ENCODE measurements around the gene PLCG1. TPM values are rescaled to one million over a fixed set of nuclear protein-coding genes. Genes with fewer than 3 reads are reported as not detected.

Gene PLCG1
- total and polyA plus RNA-seq, 12 donors, result 32.9 to 139 (median 76.9) TPM

DNA sequence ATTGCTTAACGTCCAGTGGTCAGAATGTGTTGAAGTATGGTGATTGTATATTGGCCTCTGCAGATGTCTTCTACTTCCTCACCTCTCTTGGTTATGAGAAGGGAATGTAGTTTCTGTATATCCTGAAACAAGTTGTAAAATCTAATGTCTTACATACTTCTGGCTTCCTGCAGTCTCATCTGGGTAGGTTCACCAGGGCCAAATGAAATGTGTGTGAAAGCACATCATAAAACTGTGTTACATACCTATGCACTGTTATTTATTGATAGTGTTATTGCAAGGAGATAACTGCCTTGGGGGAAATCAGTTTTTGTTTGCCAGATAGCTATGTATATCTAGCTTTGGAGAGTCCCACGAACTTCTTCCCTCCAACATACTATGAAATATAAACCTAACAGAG lies 35.7 kb upstream of the PLCG1 start:
- peaks cover 0 to 9% of the 10 kb centered on the region in 2 donors for H3K4me1 ChIP-seq (replicated peaks in 1 of 2)
- H3K4me3 ChIP-seq, result no peak overlapping the region
- no peak overlapping the region for H3K27ac ChIP-seq
- H3K36me3 ChIP-seq (replicated peaks in 1 of 2), result peaks cover 0 to 77% of the 10 kb centered on the region in 2 donors
- H3K27me3 ChIP-seq, result no peaks in the 10 kb centered on the region
- no peaks in the 10 kb centered on the region for H3K9me3 ChIP-seq (replicated peaks in 1 of 3)
- no peak for DNase-seq
- intact Hi-C loops (cut with DNase I), result no loop called here
- TF ChIP-seq, protein P1, sequence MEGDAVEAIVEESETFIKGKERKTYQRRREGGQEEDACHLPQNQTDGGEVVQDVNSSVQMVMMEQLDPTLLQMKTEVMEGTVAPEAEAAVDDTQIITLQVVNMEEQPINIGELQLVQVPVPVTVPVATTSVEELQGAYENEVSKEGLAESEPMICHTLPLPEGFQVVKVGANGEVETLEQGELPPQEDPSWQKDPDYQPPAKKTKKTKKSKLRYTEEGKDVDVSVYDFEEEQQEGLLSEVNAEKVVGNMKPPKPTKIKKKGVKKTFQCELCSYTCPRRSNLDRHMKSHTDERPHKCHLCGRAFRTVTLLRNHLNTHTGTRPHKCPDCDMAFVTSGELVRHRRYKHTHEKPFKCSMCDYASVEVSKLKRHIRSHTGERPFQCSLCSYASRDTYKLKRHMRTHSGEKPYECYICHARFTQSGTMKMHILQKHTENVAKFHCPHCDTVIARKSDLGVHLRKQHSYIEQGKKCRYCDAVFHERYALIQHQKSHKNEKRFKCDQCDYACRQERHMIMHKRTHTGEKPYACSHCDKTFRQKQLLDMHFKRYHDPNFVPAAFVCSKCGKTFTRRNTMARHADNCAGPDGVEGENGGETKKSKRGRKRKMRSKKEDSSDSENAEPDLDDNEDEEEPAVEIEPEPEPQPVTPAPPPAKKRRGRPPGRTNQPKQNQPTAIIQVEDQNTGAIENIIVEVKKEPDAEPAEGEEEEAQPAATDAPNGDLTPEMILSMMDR (IDR thresholded peaks at IDR 0.05), result no peak
- TF ChIP-seq POLR2A (IDR thresholded peaks at IDR 0.05), result no peak
- 87 to 98% (median 92%) methylated on average over 2 of the region's 2 CpGs for WGBS, 4 donors

DNA sequence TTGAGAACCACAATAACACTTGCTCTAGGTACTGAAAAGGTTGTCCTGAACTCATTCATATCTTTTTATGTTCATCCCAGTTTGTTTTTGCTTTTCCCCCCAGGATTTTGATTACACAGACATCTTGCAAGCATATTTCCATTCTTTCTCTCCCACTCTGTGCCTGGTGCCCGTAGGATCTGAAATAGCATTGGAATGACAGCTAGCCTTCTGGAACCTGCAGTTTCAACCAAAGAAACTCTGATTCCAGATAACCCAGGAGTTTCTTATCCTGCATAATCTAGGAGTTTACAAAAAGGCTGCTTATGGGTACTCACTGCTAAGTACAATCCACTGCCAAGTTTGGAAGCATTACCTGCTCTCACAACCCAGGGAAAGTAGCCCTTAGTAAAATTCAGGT lies 28.8 kb upstream of the PLCG1 start:
- TF ChIP-seq, protein P1 (IDR thresholded peaks at IDR 0.05), result no peak
- no peak for TF ChIP-seq POLR2A (IDR thresholded peaks at IDR 0.05)
- Histone ChIP-seq H3K4me1 (replicated peaks in 1 of 2) (no peaks in the 10 kb centered on the region), H3K36me3 (replicated peaks in 1 of 2) (peaks cover 0 to 41% of the 10 kb centered on the region in 2 donors), H3K4me3 (no peak overlapping the region), H3K27me3 (no peaks in the 10 kb centered on the region), H3K9me3 (replicated peaks in 1 of 3) (no peaks in the 10 kb centered on the region), H3K27ac (no peak overlapping the region)
- intact Hi-C loops (cut with DNase I), result no loop called here
- WGBS, 4 donors, result 85 to 100% (median 90%) methylated on average over 1 of the region's 1 CpG
- no peak for DNase-seq

DNA sequence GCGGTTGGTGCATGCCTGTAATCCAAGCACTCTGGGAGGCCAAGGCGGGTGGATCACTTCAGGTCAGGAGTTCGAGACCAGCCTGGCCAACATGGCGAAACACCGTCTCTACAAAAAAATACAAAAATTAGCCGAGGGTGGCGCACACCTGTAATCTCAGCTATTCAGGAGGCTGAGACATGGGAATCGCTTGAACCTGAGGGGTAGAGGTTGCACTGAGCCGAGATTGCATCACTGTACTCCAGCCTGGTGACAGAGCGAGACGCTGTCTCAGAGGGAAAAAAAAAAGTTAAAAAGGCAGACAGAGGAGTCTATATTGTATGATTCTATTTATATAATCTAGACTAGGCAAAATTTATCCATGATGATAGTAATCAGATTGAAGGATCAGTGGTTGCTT lies 27.3 kb upstream of the PLCG1 start:
- Histone ChIP-seq H3K27me3 (no peaks in the 10 kb centered on the region), H3K9me3 (replicated peaks in 1 of 3) (no peaks in the 10 kb centered on the region), H3K4me3 (no peak overlapping the region), H3K36me3 (replicated peaks in 1 of 2) (peaks cover 0 to 44% of the 10 kb centered on the region in 2 donors), H3K27ac (no peak overlapping the region), H3K4me1 (replicated peaks in 1 of 2) (no peaks in the 10 kb centered on the region)
- WGBS, 4 donors, result 94 to 97% (median 97%) methylated on average over 11 of the region's 11 CpGs
- TF ChIP-seq, protein P1 (IDR thresholded peaks at IDR 0.05), result no peak
- no peak for TF ChIP-seq POLR2A (IDR thresholded peaks at IDR 0.05)
- intact Hi-C loops (cut with DNase I), result no loop called here
- no peak for DNase-seq

DNA sequence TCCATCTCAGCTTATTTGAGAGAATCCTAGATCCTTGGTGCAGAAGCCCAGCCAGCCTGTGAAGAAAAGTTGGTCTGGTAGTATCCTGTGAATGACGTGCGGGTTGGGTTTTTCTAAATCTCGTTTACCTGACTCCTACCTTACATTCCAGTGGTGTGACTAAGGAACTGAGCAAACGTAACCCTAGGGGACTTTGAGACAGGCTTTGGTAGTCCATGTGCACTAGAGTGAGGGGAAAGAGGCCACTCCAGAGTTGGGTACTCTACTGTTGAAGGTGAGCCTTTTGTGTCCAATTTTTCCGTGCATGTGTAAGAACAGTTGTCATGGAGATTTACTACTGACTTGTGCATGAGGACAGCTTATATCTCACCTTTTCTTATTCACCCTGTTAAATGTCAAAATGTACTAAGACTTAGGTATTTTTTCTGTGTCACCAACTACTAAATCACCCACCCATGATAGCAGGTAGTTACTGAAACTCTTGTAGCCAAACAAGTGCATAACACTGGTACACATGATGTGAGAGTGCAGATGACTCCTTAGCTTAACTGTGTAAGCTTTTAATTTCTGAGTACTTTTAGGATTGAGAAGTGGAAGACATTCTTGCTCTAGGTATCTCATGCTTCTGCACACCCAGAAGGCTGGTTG lies 26.3 kb upstream of the PLCG1 start:
- Histone ChIP-seq H3K4me3 (no peak overlapping the region), H3K27ac (no peak overlapping the region), H3K36me3 (replicated peaks in 1 of 2) (peaks cover 0 to 54% of the 10 kb centered on the region in 2 donors), H3K9me3 (replicated peaks in 1 of 3) (no peaks in the 10 kb centered on the region), H3K27me3 (no peaks in the 10 kb centered on the region), H3K4me1 (replicated peaks in 1 of 2) (no peaks in the 10 kb centered on the region)
- no peak for TF ChIP-seq POLR2A (IDR thresholded peaks at IDR 0.05)
- TF ChIP-seq, protein P1 (IDR thresholded peaks at IDR 0.05), result no peak
- intact Hi-C loops (cut with DNase I), result no loop called here
- WGBS, 4 donors, result 95 to 97% (median 96%) methylated on average over 5 of the region's 5 CpGs
- DNase-seq, result no peak

All from adrenal gland (tissue), 12 donors.